ENCODE measurements around the gene SAMD11. TPM values are rescaled to one million over a fixed set of nuclear protein-coding genes. Genes with fewer than 3 reads are reported as not detected.
A peak's percentile ranks its signal among the peaks of the same experiment; 100 is the strongest.

Gene SAMD11
- total and polyA plus RNA-seq, 2 of the 13 experiments (the other 11 are each of a cell fraction or from before 2014, with no cell fraction given) = 0.11 TPM; not detected in 1

DNA sequence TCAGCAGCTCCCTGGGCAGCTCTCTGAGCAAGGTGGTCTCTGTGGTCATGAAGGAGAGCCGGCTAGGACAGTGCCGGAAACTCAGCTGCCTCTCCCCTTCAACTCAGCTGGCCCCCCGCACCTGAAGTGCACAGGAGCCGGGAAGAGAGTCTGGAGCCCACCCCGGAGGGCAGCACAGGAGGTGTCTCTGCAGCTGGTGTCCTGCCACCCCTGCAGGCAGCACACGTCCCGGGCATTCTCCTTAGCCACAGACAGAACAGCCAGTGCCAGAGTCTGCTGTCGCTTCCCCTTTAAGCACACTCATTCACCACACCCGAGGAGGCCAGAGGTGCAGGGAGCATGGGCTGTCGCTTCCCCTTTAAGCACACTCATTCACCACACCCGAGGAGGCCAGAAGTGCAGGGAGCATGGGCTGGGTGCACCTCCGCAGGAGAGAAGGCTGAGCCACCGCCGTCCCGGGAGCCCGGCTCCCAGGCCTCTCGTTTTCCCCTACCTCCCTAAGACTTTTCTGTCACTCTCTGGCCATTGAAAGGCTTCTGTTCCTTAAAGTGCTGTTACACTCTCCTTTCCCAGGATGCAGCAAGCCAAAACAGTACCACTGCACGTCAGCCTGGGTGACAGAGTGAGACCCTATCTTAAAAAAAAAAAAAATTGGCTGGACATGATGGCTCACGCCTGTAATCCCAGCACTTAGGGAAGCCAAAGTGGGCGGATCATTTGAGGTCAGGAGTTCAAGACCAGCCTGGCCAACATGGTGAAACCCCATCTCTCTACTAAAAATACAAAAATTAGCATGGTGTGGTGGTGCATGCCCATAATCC, 16.9 kb upstream of the SAMD11 start:
- no peaks in the 10 kb centered on the region for H3K36me3 ChIP-seq (replicated peaks in 1 of 2; ENCODE audit: control insufficient read depth in 1 of 2, insufficient read depth in 2 of 2, low read length in 2 of 2)
- CTCF ChIA-PET (ENCODE audit: low intra/inter-chr PET ratio, low total read pairs) = no interaction called here
- TF ChIP-seq, protein P1, sequence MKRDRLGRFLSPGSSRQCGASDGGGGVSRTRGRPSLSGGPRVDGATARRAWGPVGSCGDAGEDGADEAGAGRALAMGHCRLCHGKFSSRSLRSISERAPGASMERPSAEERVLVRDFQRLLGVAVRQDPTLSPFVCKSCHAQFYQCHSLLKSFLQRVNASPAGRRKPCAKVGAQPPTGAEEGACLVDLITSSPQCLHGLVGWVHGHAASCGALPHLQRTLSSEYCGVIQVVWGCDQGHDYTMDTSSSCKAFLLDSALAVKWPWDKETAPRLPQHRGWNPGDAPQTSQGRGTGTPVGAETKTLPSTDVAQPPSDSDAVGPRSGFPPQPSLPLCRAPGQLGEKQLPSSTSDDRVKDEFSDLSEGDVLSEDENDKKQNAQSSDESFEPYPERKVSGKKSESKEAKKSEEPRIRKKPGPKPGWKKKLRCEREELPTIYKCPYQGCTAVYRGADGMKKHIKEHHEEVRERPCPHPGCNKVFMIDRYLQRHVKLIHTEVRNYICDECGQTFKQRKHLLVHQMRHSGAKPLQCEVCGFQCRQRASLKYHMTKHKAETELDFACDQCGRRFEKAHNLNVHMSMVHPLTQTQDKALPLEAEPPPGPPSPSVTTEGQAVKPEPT (CRISPR knock-in tag; IDR thresholded peaks at IDR 0.05; ENCODE audit: low read depth) = no peak
- no peak for TF ChIP-seq TBP (CRISPR knock-in tag; IDR thresholded peaks at IDR 0.05)
- TF ChIP-seq, protein P2, sequence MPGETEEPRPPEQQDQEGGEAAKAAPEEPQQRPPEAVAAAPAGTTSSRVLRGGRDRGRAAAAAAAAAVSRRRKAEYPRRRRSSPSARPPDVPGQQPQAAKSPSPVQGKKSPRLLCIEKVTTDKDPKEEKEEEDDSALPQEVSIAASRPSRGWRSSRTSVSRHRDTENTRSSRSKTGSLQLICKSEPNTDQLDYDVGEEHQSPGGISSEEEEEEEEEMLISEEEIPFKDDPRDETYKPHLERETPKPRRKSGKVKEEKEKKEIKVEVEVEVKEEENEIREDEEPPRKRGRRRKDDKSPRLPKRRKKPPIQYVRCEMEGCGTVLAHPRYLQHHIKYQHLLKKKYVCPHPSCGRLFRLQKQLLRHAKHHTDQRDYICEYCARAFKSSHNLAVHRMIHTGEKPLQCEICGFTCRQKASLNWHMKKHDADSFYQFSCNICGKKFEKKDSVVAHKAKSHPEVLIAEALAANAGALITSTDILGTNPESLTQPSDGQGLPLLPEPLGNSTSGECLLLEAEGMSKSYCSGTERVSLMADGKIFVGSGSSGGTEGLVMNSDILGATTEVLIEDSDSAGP (CRISPR knock-in tag; IDR thresholded peaks at IDR 0.05; ENCODE audit: borderline replicate concordance) = peak; percentile 91
- no peak for TF ChIP-seq TSC22D2 (CRISPR knock-in tag; IDR thresholded peaks at IDR 0.05; ENCODE audit: borderline replicate concordance)
- BruUV-seq (replicated peaks) = no TSS peak
- no peak overlapping the region for H3K9ac ChIP-seq (ENCODE audit: insufficient read depth, low read depth, low read length)
- FAIRE-seq (no peak), ATAC-seq (peak; percentile 48), DNase-seq (ENCODE audit: low spot score) (no peak)
- no peak overlapping the region for H3K4me3 ChIP-seq (replicated peaks in 1 of 3; ENCODE audit: insufficient read depth in 1 of 3, low read depth in 2 of 3, low read length in 3 of 3)
- intact Hi-C loops (cut with micrococcal nuclease; ENCODE audit: unreplicated experiment) (no loop called here), in situ Hi-C loops (cut with HindIII; ENCODE audit: extremely low pct_ligation_motif_present, low pct_unique_long_range_greater_than_20kb) (no loop called here)
- no peak overlapping the region for H2AFZ ChIP-seq (ENCODE audit: low read length)
- H4K20me1 ChIP-seq (ENCODE audit: insufficient read depth, low read length) = no peaks in the 10 kb centered on the region
- H3K27ac ChIP-seq (ENCODE audit: extremely low read length, insufficient read depth, low read length) = no peak overlapping the region
- POLR2A ChIA-PET = interaction anchor here (0.9 kb wide), 1 partner anchor 32 kb away, joined by 3 read pairs; no protein-coding TSS in a partner anchor
- no peaks in the 10 kb centered on the region for H3K9me3 ChIP-seq (ENCODE audit: low read length)
- no peaks in the 10 kb centered on the region for H3K79me2 ChIP-seq (ENCODE audit: insufficient read depth, low read length)
- H3K27me3 ChIP-seq (ENCODE audit: control insufficient read depth in 1 of 2, insufficient read depth in 2 of 2, low read length in 2 of 2) = peaks cover 20 to 67% of the 10 kb centered on the region in 2 experiments; a peak in 4 of 5 replicates
- WGBS (ENCODE audit: low lambda C conversion rate) = under 1% methylated on average over 12 of the region's 20 CpGs
- no peak overlapping the region for H3K4me2 ChIP-seq (ENCODE audit: low read depth, low read length)
- peaks cover 36% of the 10 kb centered on the region for H3K4me1 ChIP-seq (ENCODE audit: insufficient read depth, low read length)

All from HepG2 (cell line).